HepG2 (cell line): Measurements from ENCODE around the gene THRB.

Source experiments
- RCOR2 ChIP-seq: IDR thresholded peaks from 2 replicates; pipeline ENCODE4 v1.6.1; 2016; ENCODE audit warnings: missing biosample characterization, missing genetic modification reagents
- RNF2 ChIP-seq: fragments of 450-650 bp; conservative IDR thresholded peaks from 2 replicates; pipeline ENCODE4 v1.6.1; 2016; ENCODE audit warnings: low read depth
- ZBTB2 ChIP-seq: sonication (generic); formaldehyde crosslinking; IDR thresholded peaks from 2 replicates; pipeline ENCODE4 v1.8.0; 2022; ENCODE audit warnings: low read depth, missing genetic modification reagents
- ZSCAN5A ChIP-seq: sonication (generic); formaldehyde crosslinking; IDR thresholded peaks from 2 replicates; pipeline ENCODE4 v1.8.0; 2022; ENCODE audit warnings: mild to moderate bottlenecking, missing genetic modification reagents, borderline replicate concordance

- no peak for TF ChIP-seq ZSCAN5A
- no peak for TF ChIP-seq RNF2
- no peak for TF ChIP-seq ZBTB2 (CRISPR knock-in tag)
- TF ChIP-seq RCOR2 = no peak
These were observed 352.5 kb downstream of the THRB start for GRCh38 chr3:24142127-24142526.
